ENCODE data around the gene PILRA. TPM values are rescaled to one million over a fixed set of nuclear protein-coding genes. Genes with fewer than 3 reads are reported as not detected.

The PILRA gene
- total RNA-seq, 4 donors from 2014 or later = 3.3 to 8.8 (median 5.4) TPM

- intact Hi-C loops (cut with DNase I) = no loop called here
- peaks cover 10 to 53% (median 38%) of the 10 kb centered on the region in 4 donors for H3K36me3 ChIP-seq
- H3K4me1 ChIP-seq = peaks cover 0 to 1% (median 0%) of the 10 kb centered on the region in 4 donors
- no peaks in the 10 kb centered on the region for H3K9me3 ChIP-seq
- 88% methylated on average over 14 of the region's 16 CpGs for WGBS
- TF ChIP-seq EP300 (IDR thresholded peaks at IDR 0.05) (no peak), CTCF (IDR thresholded peaks at IDR 0.05) (no peak), POLR2A (IDR thresholded peaks at IDR 0.05; ENCODE audit: low read depth) (no peak)
- H3K4me3 ChIP-seq = no peak overlapping the region
- no peak for DNase-seq (ENCODE audit: extremely low spot score)
- H3K27me3 ChIP-seq = no peaks in the 10 kb centered on the region
- no peak overlapping the region for H3K27ac ChIP-seq (replicated peaks in 1 of 4)
Measured at GRCh38 chr7:100366411-100367250, 6.7 kb upstream of the PILRA start.

GRCh38 chr7:100367251-100367620, 6.1 kb upstream of the PILRA start:
- Histone ChIP-seq H3K4me1 (peaks cover 0 to 7% (median 3%) of the 10 kb centered on the region in 4 donors), H3K9me3 (no peaks in the 10 kb centered on the region), H3K4me3 (no peak overlapping the region), H3K27ac (replicated peaks in 1 of 4) (no peak overlapping the region), H3K27me3 (no peaks in the 10 kb centered on the region), H3K36me3 (peaks cover 5 to 47% (median 32%) of the 10 kb centered on the region in 4 donors)
- intact Hi-C loops (cut with DNase I) = no loop called here
- WGBS = 95% methylated on average over 8 of the region's 8 CpGs
- TF ChIP-seq EP300 (IDR thresholded peaks at IDR 0.05) (no peak), POLR2A (IDR thresholded peaks at IDR 0.05; ENCODE audit: low read depth) (no peak), CTCF (IDR thresholded peaks at IDR 0.05) (no peak), POLR2AphosphoS5 (IDR thresholded peaks at IDR 0.05) (no peak)
- no peak for DNase-seq (ENCODE audit: extremely low spot score)

- DNase-seq (ENCODE audit: extremely low spot score) = no peak
- H3K27me3 ChIP-seq = no peaks in the 10 kb centered on the region
- no peak overlapping the region for H3K4me3 ChIP-seq
- peaks cover 0 to 40% (median 24%) of the 10 kb centered on the region in 4 donors for H3K36me3 ChIP-seq
- H3K9me3 ChIP-seq = no peaks in the 10 kb centered on the region
- 95% methylated on average over 7 of the region's 12 CpGs for WGBS
- TF ChIP-seq CTCF (IDR thresholded peaks at IDR 0.05) (no peak), EP300 (IDR thresholded peaks at IDR 0.05) (no peak), POLR2A (IDR thresholded peaks at IDR 0.05; ENCODE audit: low read depth) (no peak), POLR2AphosphoS5 (IDR thresholded peaks at IDR 0.05) (no peak)
- H3K27ac ChIP-seq (replicated peaks in 1 of 4) = peak overlapping the region in 2 of 4 donors; percentile 9 to 11
- H3K4me1 ChIP-seq = peaks cover 3 to 12% (median 8%) of the 10 kb centered on the region in 4 donors
- intact Hi-C loops (cut with DNase I) = no loop called here
Measured at GRCh38 chr7:100367676-100368613, 5.3 kb upstream of the PILRA start.

GRCh38 chr7:100369105-100369504, 4.2 kb upstream of the PILRA start:
- Histone ChIP-seq H3K4me1 (peaks cover 3 to 19% (median 13%) of the 10 kb centered on the region in 4 donors), H3K4me3 (no peak overlapping the region), H3K9me3 (no peaks in the 10 kb centered on the region), H3K36me3 (peaks cover 0 to 28% (median 16%) of the 10 kb centered on the region in 4 donors), H3K27me3 (no peaks in the 10 kb centered on the region), H3K27ac (replicated peaks in 1 of 4) (peak overlapping the region; percentile 8 to 57 (median 44))
- intact Hi-C loops (cut with DNase I) = no loop called here
- WGBS = 63% methylated on average over 4 of the region's 6 CpGs
- peak; percentile 92 for DNase-seq (ENCODE audit: extremely low spot score)
- TF ChIP-seq CTCF (IDR thresholded peaks at IDR 0.05) (no peak), POLR2A (IDR thresholded peaks at IDR 0.05; ENCODE audit: low read depth) (no peak), EP300 (IDR thresholded peaks at IDR 0.05) (no peak), POLR2AphosphoS5 (IDR thresholded peaks at IDR 0.05) (peak in 1 of 2 donors; percentile 46)

Measured in esophagus muscularis mucosa (tissue), 4 donors.